HT-29 (cell line): ENCODE measurements around the gene SAP25. TPM values are rescaled to one million over a fixed set of nuclear protein-coding genes. Genes with fewer than 3 reads are reported as not detected.

Source experiments
- DNase-seq: peaks from one replicate; pipeline ENCODE4 v3.0.0-alpha.2; 2015; ENCODE audit warnings: low spot score
- total RNA-seq: library from RNA; depleted of rRNA; stranded (reverse); fragments of >200 nt; shearing (Covaris generic); gene quantifications from 2 replicates; pipeline ENCODE4 v1.2.3, GENCODE V29; 2014; rRNA removed

SAP25 gene
- 0.63 and 1.5 TPM in 2 replicates for total RNA-seq

GRCh38 chr7:100573691-100574361 lies at the start of gene SAP25:
SAP25 (minus strand) TSS chr7:100573900; CDS start chr7:100573742, 158 bp downstream.
- no peak for DNase-seq

GRCh38 chr7:100621554-100621953 lies 47.9 kb upstream of the SAP25 start:
- DNase-seq: no peak

- no peak for DNase-seq
Observed at GRCh38 chr7:100620804-100621203, 47.1 kb upstream of the SAP25 start.

GRCh38 chr7:100620239-100620638 lies 46.5 kb upstream of the SAP25 start:
- DNase-seq: no peak

GRCh38 chr7:100614308-100614861 lies 40.7 kb upstream of the SAP25 start:
- DNase-seq: no peak

GRCh38 chr7:100613412-100614175 lies 39.9 kb upstream of the SAP25 start:
- no peak for DNase-seq

GRCh38 chr7:100612730-100613390 lies 39.2 kb upstream of the SAP25 start:
- DNase-seq: no peak

GRCh38 chr7:100611983-100612729 lies 38.5 kb upstream of the SAP25 start, which contains the start of gene MOSPD3:
MOSPD3 (plus strand) TSS chr7:100612540; CDS start chr7:100612792, 252 bp downstream.
- peak; percentile 99 for DNase-seq

GRCh38 chr7:100609958-100610357 lies 36.3 kb upstream of the SAP25 start:
- no peak for DNase-seq

GRCh38 chr7:100607111-100607510 lies 33.4 kb upstream of the SAP25 start:
- no peak for DNase-seq

GRCh38 chr7:100606313-100606712 lies 32.6 kb upstream of the SAP25 start:
- DNase-seq: no peak

GRCh38 chr7:100604976-100605911 lies 31.5 kb upstream of the SAP25 start:
- no peak for DNase-seq

- DNase-seq: peak; percentile 69
Observed at GRCh38 chr7:100604028-100604975, 30.6 kb upstream of the SAP25 start.

- no peak for DNase-seq
Observed at GRCh38 chr7:100603726-100604027, 30.0 kb upstream of the SAP25 start.

GRCh38 chr7:100602889-100603725 lies 29.4 kb upstream of the SAP25 start:
- DNase-seq: no peak

GRCh38 chr7:100600730-100601038 lies 27.0 kb upstream of the SAP25 start:
- DNase-seq: no peak

GRCh38 chr7:100599911-100600729 lies 26.4 kb upstream of the SAP25 start:
- no peak for DNase-seq

GRCh38 chr7:100598425-100598824 lies 24.7 kb upstream of the SAP25 start:
- DNase-seq: no peak
